ENCODE results near the gene TPRN.

TPRN gene

DNA sequence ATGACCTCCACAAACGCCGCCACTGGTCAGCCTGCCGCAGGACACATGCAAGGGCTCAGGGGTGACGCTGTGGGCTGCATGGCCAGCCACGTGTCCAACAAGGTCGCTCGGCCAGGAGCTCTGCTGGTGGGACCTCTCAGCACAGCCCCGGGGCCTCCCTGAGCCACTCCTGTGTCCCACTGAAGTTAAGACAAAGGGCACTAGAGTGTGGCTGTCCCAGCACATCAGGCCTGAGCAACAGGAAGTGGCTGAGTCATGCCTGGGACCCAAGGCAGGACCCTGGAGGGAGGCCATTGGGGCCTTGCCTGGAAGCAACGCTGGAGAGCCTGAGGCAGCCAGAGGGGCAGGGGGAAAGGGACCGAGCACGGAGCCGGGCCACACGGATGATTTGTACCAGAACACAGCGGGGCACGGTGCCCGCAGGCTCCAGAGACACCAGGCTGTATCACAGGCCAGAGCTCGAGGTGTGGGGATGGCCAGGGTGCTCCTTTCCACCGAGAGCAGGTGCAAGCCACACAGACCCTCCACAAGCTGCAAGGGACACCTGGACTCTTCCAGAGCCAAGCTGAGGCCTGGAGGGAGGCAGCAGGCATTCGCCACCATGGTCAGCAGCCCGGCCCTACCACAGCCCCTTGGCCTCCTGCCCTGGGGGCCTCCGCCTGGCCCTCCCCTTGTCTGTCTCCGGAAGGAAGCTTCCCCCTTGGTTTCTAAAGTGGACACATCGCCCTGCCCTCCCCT, 22.2 kb downstream of the TPRN start:
- H3K14ac ChIP-seq (ENCODE audit: low read length in 2 of 2) = no peak overlapping the region
- H2BK15ac ChIP-seq (ENCODE audit: low read depth, poor library complexity, severe bottlenecking) = no peak overlapping the region
- H2AK5ac ChIP-seq (ENCODE audit: low read length, severe bottlenecking) = no peak overlapping the region
- H4K8ac ChIP-seq (ENCODE audit: low read length) = no peak overlapping the region
- no peak overlapping the region for H3K4ac ChIP-seq (ENCODE audit: low read depth in 1 of 2, low read length in 2 of 2)
- no peak overlapping the region for H4K91ac ChIP-seq (ENCODE audit: low read length)
- no peak overlapping the region for H2BK12ac ChIP-seq (ENCODE audit: low read length in 2 of 2)
- no peaks in the 10 kb centered on the region for H3K9me3 ChIP-seq (ENCODE audit: control insufficient read depth, low read length)
- no peak overlapping the region for H3K23ac ChIP-seq (ENCODE audit: low read length in 2 of 2)
- no peak overlapping the region for H3K18ac ChIP-seq (ENCODE audit: low read depth in 1 of 2, low read length in 2 of 2)
- H3K4me1 ChIP-seq (ENCODE audit: control insufficient read depth, insufficient read depth, low read depth, low read length) = peaks cover 7% of the 10 kb centered on the region
- H3K79me1 ChIP-seq (replicated peaks; ENCODE audit: low read length, poor library complexity, severe bottlenecking) = peaks cover 9% of the 10 kb centered on the region
- H3K36me3 ChIP-seq (ENCODE audit: control insufficient read depth in 1 of 2, insufficient read depth in 2 of 2, low read depth in 1 of 2, low read length in 2 of 2) = peaks cover 47 to 67% of the 10 kb centered on the region in 2 experiments
- no peak overlapping the region for H3K9ac ChIP-seq (ENCODE audit: low read length)
- H3K27me3 ChIP-seq (ENCODE audit: control insufficient read depth in 1 of 2, insufficient read depth in 1 of 2, low read length in 2 of 2) = peaks cover 5 to 16% of the 10 kb centered on the region in 2 experiments
- no peak overlapping the region for H2BK5ac ChIP-seq (ENCODE audit: low read depth, low read length, poor library complexity, severe bottlenecking)
- no peak overlapping the region for H3K27ac ChIP-seq (ENCODE audit: low read length, poor library complexity, severe bottlenecking)
- H2AFZ ChIP-seq (ENCODE audit: low read depth, low read length) = no peak overlapping the region
- H2BK120ac ChIP-seq (ENCODE audit: low read depth, low read length) = no peak overlapping the region
- 90% methylated on average over 23 of the region's 23 CpGs for WGBS
- no peak overlapping the region for H3K4me3 ChIP-seq (ENCODE audit: insufficient read depth in 1 of 2, low read depth in 1 of 2, low read length in 2 of 2)
- no peak for DNase-seq
- no peak overlapping the region for H3K4me2 ChIP-seq (ENCODE audit: low read length, poor library complexity, severe bottlenecking)

DNA sequence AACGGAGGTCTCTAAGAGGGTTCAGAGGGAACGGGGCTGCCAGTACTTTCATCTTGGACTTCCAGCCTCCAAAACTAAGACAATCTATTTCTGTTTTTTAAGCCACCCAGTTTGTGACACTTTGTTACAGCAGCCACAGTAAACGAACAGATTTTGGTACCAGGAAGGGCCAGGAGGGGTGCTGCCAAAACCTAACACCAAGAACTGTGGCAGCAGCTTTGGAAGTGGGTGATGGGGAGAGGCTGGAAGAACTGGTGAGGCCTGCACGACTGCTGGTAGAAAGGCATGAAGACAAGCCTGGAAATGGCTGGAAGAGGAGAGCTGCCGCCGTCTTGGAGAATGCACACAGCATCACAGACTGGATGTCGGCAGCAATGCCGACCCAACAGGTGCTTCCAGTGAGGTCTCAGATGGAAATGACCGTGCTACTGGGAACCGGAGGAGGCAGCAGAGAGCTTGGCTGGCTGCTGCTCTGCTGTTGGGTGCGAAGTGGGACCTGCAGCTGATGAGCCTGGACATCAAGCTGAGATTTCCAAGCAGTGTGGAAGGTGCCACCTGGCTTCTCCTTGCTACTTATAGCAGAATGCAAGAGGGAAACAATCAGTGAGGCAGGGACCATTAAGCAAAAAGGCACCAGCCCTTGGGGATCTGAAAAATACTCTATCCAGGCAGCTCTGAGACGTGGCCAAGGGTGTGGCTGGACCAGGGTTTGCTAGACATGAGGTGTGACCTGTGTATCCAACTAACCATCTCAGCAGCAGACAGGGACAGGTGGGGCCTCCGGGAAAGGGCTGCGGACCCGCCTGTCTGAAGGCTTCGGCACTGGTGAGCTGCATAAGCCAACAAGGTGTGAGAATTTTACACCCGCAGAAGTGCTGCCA, 24.0 kb downstream of the TPRN start:
- Histone ChIP-seq H3K4me1 (ENCODE audit: control insufficient read depth, insufficient read depth, low read depth, low read length) (peaks cover 7% of the 10 kb centered on the region), H3K4me2 (ENCODE audit: low read length, poor library complexity, severe bottlenecking) (no peak overlapping the region), H2BK12ac (ENCODE audit: low read length in 2 of 2) (no peak overlapping the region), H2BK15ac (ENCODE audit: low read depth, poor library complexity, severe bottlenecking) (no peak overlapping the region), H2BK120ac (ENCODE audit: low read depth, low read length) (no peak overlapping the region), H3K9me3 (ENCODE audit: control insufficient read depth, low read length) (no peaks in the 10 kb centered on the region), H2BK5ac (ENCODE audit: low read depth, low read length, poor library complexity, severe bottlenecking) (no peak overlapping the region), H4K91ac (ENCODE audit: low read length) (no peak overlapping the region), H3K9ac (ENCODE audit: low read length) (no peak overlapping the region), H3K27me3 (ENCODE audit: control insufficient read depth in 1 of 2, insufficient read depth in 1 of 2, low read length in 2 of 2) (peaks cover 22 to 34% of the 10 kb centered on the region in 2 experiments), H3K27ac (ENCODE audit: low read length, poor library complexity, severe bottlenecking) (no peak overlapping the region), H3K23ac (ENCODE audit: low read length in 2 of 2) (no peak overlapping the region), H3K18ac (ENCODE audit: low read depth in 1 of 2, low read length in 2 of 2) (no peak overlapping the region), H3K4me3 (ENCODE audit: insufficient read depth in 1 of 2, low read depth in 1 of 2, low read length in 2 of 2) (no peak overlapping the region), H3K14ac (ENCODE audit: low read length in 2 of 2) (no peak overlapping the region), H4K8ac (ENCODE audit: low read length) (no peak overlapping the region), H2AFZ (ENCODE audit: low read depth, low read length) (no peak overlapping the region), H3K4ac (ENCODE audit: low read depth in 1 of 2, low read length in 2 of 2) (no peak overlapping the region), H3K36me3 (ENCODE audit: control insufficient read depth in 1 of 2, insufficient read depth in 2 of 2, low read depth in 1 of 2, low read length in 2 of 2) (peaks cover 31 to 51% of the 10 kb centered on the region in 2 experiments), H3K79me1 (replicated peaks; ENCODE audit: low read length, poor library complexity, severe bottlenecking) (peaks cover 7% of the 10 kb centered on the region), H2AK5ac (ENCODE audit: low read length, severe bottlenecking) (no peak overlapping the region)
- DNase-seq = peak; percentile 32
- 67% methylated on average over 17 of the region's 17 CpGs for WGBS

DNA sequence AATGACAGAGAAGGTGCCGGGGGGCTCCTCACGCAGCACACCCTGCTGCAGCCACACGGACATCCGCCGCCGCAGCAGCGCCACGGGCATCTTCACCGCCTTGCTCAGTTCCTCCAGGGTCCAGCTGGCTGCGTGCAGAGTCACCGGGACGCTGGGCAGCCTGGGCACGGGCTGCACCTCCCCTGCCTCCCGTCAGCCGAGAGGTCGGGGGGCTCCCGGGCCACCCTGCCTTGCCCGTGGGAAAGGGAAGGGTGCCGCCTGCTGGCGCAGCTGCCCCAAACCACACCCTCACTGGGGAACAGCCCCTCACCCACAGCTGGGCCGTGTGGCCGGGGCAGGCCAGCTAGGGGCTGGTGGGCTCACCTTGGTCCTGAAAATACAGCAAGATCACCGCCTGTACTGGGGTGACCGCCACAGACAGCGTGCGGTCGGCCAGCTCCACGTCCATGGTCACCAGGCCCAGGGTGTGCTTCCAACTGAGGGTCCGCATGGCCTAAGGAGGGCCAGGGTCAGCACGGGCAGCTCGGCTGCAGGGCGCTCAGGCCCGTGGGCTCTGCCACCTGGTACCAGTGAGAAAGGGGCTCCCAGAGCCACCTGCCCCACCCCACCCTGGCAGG, 25.1 kb downstream of the TPRN start:
- H2AFZ ChIP-seq (ENCODE audit: low read depth, low read length) = no peak overlapping the region
- no peak overlapping the region for H2BK120ac ChIP-seq (ENCODE audit: low read depth, low read length)
- H3K23ac ChIP-seq (ENCODE audit: low read length in 2 of 2) = no peak overlapping the region
- H3K9me3 ChIP-seq (ENCODE audit: control insufficient read depth, low read length) = no peaks in the 10 kb centered on the region
- no peak overlapping the region for H2BK12ac ChIP-seq (ENCODE audit: low read length in 2 of 2)
- no peak for DNase-seq
- no peak overlapping the region for H2AK5ac ChIP-seq (ENCODE audit: low read length, severe bottlenecking)
- no peak overlapping the region for H3K18ac ChIP-seq (ENCODE audit: low read depth in 1 of 2, low read length in 2 of 2)
- peaks cover 7% of the 10 kb centered on the region for H3K4me1 ChIP-seq (ENCODE audit: control insufficient read depth, insufficient read depth, low read depth, low read length)
- no peak overlapping the region for H2BK5ac ChIP-seq (ENCODE audit: low read depth, low read length, poor library complexity, severe bottlenecking)
- peaks cover 33 to 45% of the 10 kb centered on the region in 2 experiments for H3K27me3 ChIP-seq (ENCODE audit: control insufficient read depth in 1 of 2, insufficient read depth in 1 of 2, low read length in 2 of 2)
- H4K91ac ChIP-seq (ENCODE audit: low read length) = no peak overlapping the region
- H4K8ac ChIP-seq (ENCODE audit: low read length) = no peak overlapping the region
- no peak overlapping the region for H2BK15ac ChIP-seq (ENCODE audit: low read depth, poor library complexity, severe bottlenecking)
- H3K36me3 ChIP-seq (ENCODE audit: control insufficient read depth in 1 of 2, insufficient read depth in 2 of 2, low read depth in 1 of 2, low read length in 2 of 2) = peaks cover 20 to 40% of the 10 kb centered on the region in 2 experiments
- no peak overlapping the region for H3K27ac ChIP-seq (ENCODE audit: low read length, poor library complexity, severe bottlenecking)
- H3K4ac ChIP-seq (ENCODE audit: low read depth in 1 of 2, low read length in 2 of 2) = no peak overlapping the region
- H3K79me1 ChIP-seq (replicated peaks; ENCODE audit: low read length, poor library complexity, severe bottlenecking) = peaks cover 4% of the 10 kb centered on the region
- WGBS = 61% methylated on average over 30 of the region's 33 CpGs
- H3K14ac ChIP-seq (ENCODE audit: low read length in 2 of 2) = no peak overlapping the region
- no peak overlapping the region for H3K4me2 ChIP-seq (ENCODE audit: low read length, poor library complexity, severe bottlenecking)
- H3K4me3 ChIP-seq (ENCODE audit: insufficient read depth in 1 of 2, low read depth in 1 of 2, low read length in 2 of 2) = no peak overlapping the region
- H3K9ac ChIP-seq (ENCODE audit: low read length) = no peak overlapping the region
